Neural cell (in vitro differentiated cells): Measurements from ENCODE around the gene PPFIBP2.

Experiments
- EP300 ChIP-seq: fragments of 450-650 bp; conservative IDR thresholded peaks from 2 replicates; pipeline ENCODE4 v1.6.1; 2014; ENCODE audit warnings: antibody characterized with exemption, mild to moderate bottlenecking, moderate library complexity; ENCODE audit not compliant: poor library complexity, severe bottlenecking
- EZH2 ChIP-seq: fragments of 200-600, 300-800 bp; shearing (Covaris generic), sonication (generic); IDR thresholded peaks from 2 replicates; pipeline ENCODE4 v1.6.1; 2014; ENCODE audit warnings: antibody characterized with exemption, low read length, borderline replicate concordance, mild to moderate bottlenecking; ENCODE audit not compliant: insufficient read depth, poor library complexity, severe bottlenecking
- POLR2AphosphoS5 ChIP-seq: IDR thresholded peaks from 2 replicates; pipeline ENCODE4 v1.6.1; 2012
- RAD21 ChIP-seq: fragments of 450-650 bp; conservative IDR thresholded peaks from 2 replicates; pipeline ENCODE4 v1.6.1; 2014; ENCODE audit warnings: antibody characterized with exemption, mild to moderate bottlenecking, moderate library complexity
- REST ChIP-seq: IDR thresholded peaks from 2 replicates; pipeline ENCODE4 v1.6.1; 2012; ENCODE audit warnings: borderline replicate concordance
- SMC3 ChIP-seq: fragments of 450-650 bp; conservative IDR thresholded peaks from 2 replicates; pipeline ENCODE4 v1.6.1; 2014; ENCODE audit warnings: antibody characterized with exemption, mild to moderate bottlenecking, moderate library complexity; ENCODE audit not compliant: poor library complexity
- TAF1 ChIP-seq: IDR thresholded peaks from 2 replicates; pipeline ENCODE4 v1.6.1; 2012; ENCODE audit warnings: low read depth
- TF ChIP-seq, protein P1 (sequence below): fragments of 450-650 bp; IDR thresholded peaks from 2 replicates; pipeline ENCODE4 v1.5.1; 2014; ENCODE audit warnings: antibody characterized with exemption, mild to moderate bottlenecking, moderate library complexity; ENCODE audit not compliant: poor library complexity, severe bottlenecking

- TF ChIP-seq, protein P1, sequence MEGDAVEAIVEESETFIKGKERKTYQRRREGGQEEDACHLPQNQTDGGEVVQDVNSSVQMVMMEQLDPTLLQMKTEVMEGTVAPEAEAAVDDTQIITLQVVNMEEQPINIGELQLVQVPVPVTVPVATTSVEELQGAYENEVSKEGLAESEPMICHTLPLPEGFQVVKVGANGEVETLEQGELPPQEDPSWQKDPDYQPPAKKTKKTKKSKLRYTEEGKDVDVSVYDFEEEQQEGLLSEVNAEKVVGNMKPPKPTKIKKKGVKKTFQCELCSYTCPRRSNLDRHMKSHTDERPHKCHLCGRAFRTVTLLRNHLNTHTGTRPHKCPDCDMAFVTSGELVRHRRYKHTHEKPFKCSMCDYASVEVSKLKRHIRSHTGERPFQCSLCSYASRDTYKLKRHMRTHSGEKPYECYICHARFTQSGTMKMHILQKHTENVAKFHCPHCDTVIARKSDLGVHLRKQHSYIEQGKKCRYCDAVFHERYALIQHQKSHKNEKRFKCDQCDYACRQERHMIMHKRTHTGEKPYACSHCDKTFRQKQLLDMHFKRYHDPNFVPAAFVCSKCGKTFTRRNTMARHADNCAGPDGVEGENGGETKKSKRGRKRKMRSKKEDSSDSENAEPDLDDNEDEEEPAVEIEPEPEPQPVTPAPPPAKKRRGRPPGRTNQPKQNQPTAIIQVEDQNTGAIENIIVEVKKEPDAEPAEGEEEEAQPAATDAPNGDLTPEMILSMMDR: no peak
- TF ChIP-seq EZH2: no peak
- no peak for TF ChIP-seq REST
- no peak for TF ChIP-seq POLR2AphosphoS5
- TF ChIP-seq RAD21: no peak
- TF ChIP-seq SMC3: no peak
- no peak for TF ChIP-seq TAF1
- TF ChIP-seq EP300: no peak
Measured at GRCh38 chr11:7534042-7534378, 20.2 kb downstream of the PPFIBP2 start.
